HCT116 (cell line): Measurements from ENCODE around the gene SDK1. TPM values are rescaled to one million over a fixed set of nuclear protein-coding genes. Genes with fewer than 3 reads are reported as not detected.

Source experiments
- ATAC-seq: fragments of 200-7000 bp; cut with Tn5 transposase; 2 replicates; pipeline ENCODE4 v1.9.1; 2020; ENCODE audit warnings: mild to moderate bottlenecking, moderate library complexity
- BruUV-seq: library from RNA; stranded (reverse); fragments of 400-500 nt; replicated peaks from 2 replicates; lab custom pipeline; 2021; lab: Mats Ljungman, UMichigan
- CTCF ChIA-PET: fragments of 300-600 bp; sonication (Branson Sonifier 250); formaldehyde crosslinking; loops from one replicate; lab custom pipeline; 2021; ENCODE audit warnings: antibody characterized with exemption; lab: Charles Lee
- POLR2A ChIA-PET: fragments of 300-600, 350-600 bp; sonication (Branson Sonifier 250); formaldehyde crosslinking; loops from one replicate; lab custom pipeline; 2021; ENCODE audit warnings: antibody characterized with exemption; lab: Charles Lee
- RAD21 ChIA-PET, 2 experiments: fragments of 300-600 bp; sonication (Branson Sonifier 250); formaldehyde crosslinking; loops; one replicate each; lab custom pipeline; 2023; ENCODE audit warnings: low total read pairs in 2 of 2; ENCODE audit not compliant: uncharacterized antibody in 2 of 2, unreplicated experiment in 2 of 2, low non-redundant PET in 1 of 2; lab: Charles Lee
- DNase-seq: peaks from one replicate; pipeline ENCODE4 v3.0.0-alpha.2; 2010; ENCODE audit warnings: low read depth, low spot score
- H2AFZ ChIP-seq: fragments of 200-600 bp; shearing (Covaris generic), sonication (generic); 2 replicates; pipeline ENCODE4 v1.6.1; 2017; ENCODE audit warnings: low read depth, mixed run types, mixed read lengths, antibody characterized with exemption, low read length; ENCODE audit not compliant: poor library complexity, severe bottlenecking
- H3K27ac ChIP-seq: 2 replicates; pipeline ENCODE4 v1.5.1; 2012; ENCODE audit warnings: low read depth, low read length
- H3K27me3 ChIP-seq: fragments of 200-600 bp; sonication (generic); 2 replicates; pipeline ENCODE4 v1.6.1; 2016; ENCODE audit warnings: mixed run types, low read length, mixed read lengths; ENCODE audit not compliant: insufficient read depth
- H3K36me3 ChIP-seq, 2 experiments: fragments of 200-500 bp in 1 of 2; fragments of 200-600 bp in 1 of 2; sonication (Bioruptor generic) in 1 of 2; sonication (generic) in 1 of 2; 2 replicates each; pipeline versions ENCODE4 v1.5.1 to v1.6.1; 2014 to 2016; ENCODE audit warnings: low read length in 2 of 2, inconsistent platforms in 1 of 2, mixed read lengths in 1 of 2, mixed run types in 1 of 2; ENCODE audit not compliant: insufficient read depth in 2 of 2, control insufficient read depth in 1 of 2
- H3K4me1 ChIP-seq, 2 experiments: fragments of 200-600 bp in 1 of 2; sonication (generic) in 1 of 2; 2 replicates each; pipeline versions ENCODE4 v1.5.1 to v1.6.1; 2012 to 2017; ENCODE audit warnings: low read length in 2 of 2, inconsistent platforms in 1 of 2, mild to moderate bottlenecking in 1 of 2, mixed read lengths in 1 of 2, mixed run types in 1 of 2, moderate library complexity in 1 of 2; ENCODE audit not compliant: insufficient read depth in 2 of 2, control insufficient read depth in 1 of 2
- H3K4me2 ChIP-seq: fragments of 200-600 bp; sonication (generic); 2 replicates; pipeline ENCODE4 v1.6.1; 2017; ENCODE audit warnings: mixed run types, low read length, mixed read lengths
- H3K4me3 ChIP-seq, 2 experiments: fragments of 200-600 bp in 1 of 2; sonication (generic) in 1 of 2; replicated peaks in 1 of 2; 2 replicates each; pipeline ENCODE4 v1.5.1; 2011 to 2016; ENCODE audit warnings: low read length in 2 of 2, control low read depth in 1 of 2, low read depth in 1 of 2, mild to moderate bottlenecking in 1 of 2, mixed read lengths in 1 of 2, mixed run types in 1 of 2
- H3K79me2 ChIP-seq: fragments of 200-600 bp; sonication (generic); 2 replicates; pipeline ENCODE4 v1.6.1; 2017; ENCODE audit warnings: mild to moderate bottlenecking, mixed run types, low read length, moderate library complexity, mixed read lengths; ENCODE audit not compliant: insufficient read depth
- H3K9ac ChIP-seq: fragments of 200-600 bp; sonication (generic); 2 replicates; pipeline ENCODE4 v1.6.1; 2016; ENCODE audit warnings: low read length, mixed read lengths
- H3K9me2 ChIP-seq: fragments of 200-600 bp; sonication (generic), shearing (Covaris generic); 2 replicates; pipeline ENCODE4 v1.6.1; 2017; ENCODE audit warnings: mixed run types, mild to moderate bottlenecking, moderate library complexity; ENCODE audit not compliant: insufficient read depth
- H3K9me3 ChIP-seq, 2 experiments: fragments of 200-500 bp in 1 of 2; fragments of 200-600 bp in 1 of 2; sonication (Bioruptor generic) in 1 of 2; sonication (generic) in 1 of 2; 2 replicates each; pipeline ENCODE4 v1.6.1; 2014 to 2017; ENCODE audit warnings: low read length in 2 of 2, mixed read lengths in 2 of 2, inconsistent platforms in 1 of 2, low read depth in 1 of 2, mild to moderate bottlenecking in 1 of 2, mixed run types in 1 of 2, moderate library complexity in 1 of 2; ENCODE audit not compliant: control insufficient read depth in 1 of 2, insufficient read depth in 1 of 2
- H4K20me1 ChIP-seq: fragments of 200-600 bp; sonication (generic), shearing (Covaris generic); 2 replicates; pipeline ENCODE4 v1.6.1; 2017; ENCODE audit warnings: mixed run types, mild to moderate bottlenecking, moderate library complexity; ENCODE audit not compliant: insufficient read depth
- EGR1 ChIP-seq: IDR thresholded peaks from 2 replicates; pipeline ENCODE4 v1.6.1; 2012; ENCODE audit warnings: low read depth
- EZH2 ChIP-seq: fragments of 200-600 bp; sonication (generic); IDR thresholded peaks from 2 replicates; pipeline ENCODE4 v1.6.1; 2017; ENCODE audit warnings: antibody characterized with exemption, mixed run types
- POLR2A ChIP-seq: IDR thresholded peaks from 2 replicates; pipeline ENCODE4 v1.7.0; 2011; ENCODE audit warnings: borderline replicate concordance; ENCODE audit not compliant: insufficient read depth, insufficient read length; ENCODE audit errors: extremely low read depth
- SIN3A ChIP-seq: IDR thresholded peaks from 2 replicates; pipeline ENCODE4 v1.6.1; 2012; ENCODE audit warnings: low read depth
- TCF7L2 ChIP-seq: IDR thresholded peaks from 2 replicates; pipeline ENCODE4 v1.7.0; 2011; ENCODE audit warnings: borderline replicate concordance, inconsistent platforms; ENCODE audit not compliant: insufficient read depth, insufficient read length; ENCODE audit errors: extremely low read depth
- YY1 ChIP-seq: IDR thresholded peaks from 2 replicates; pipeline ENCODE4 v1.6.1; 2011; ENCODE audit warnings: low read length, low read depth, moderate library complexity, mild to moderate bottlenecking; ENCODE audit not compliant: insufficient replicate concordance; ENCODE audit errors: extremely low read depth
- intact Hi-C: fragments of 100-400 bp; cut with micrococcal nuclease; formaldehyde crosslinking; loops from 2 replicates; pipeline ENCODE4 v1.10.0; 2022
- total RNA-seq: library from RNA; stranded (reverse); gene quantifications from one replicate; pipeline ENCODE4 v1.2.1, GENCODE V29; 2021; ENCODE audit not compliant: unreplicated experiment
- TF ChIP-seq, protein P1 (sequence below): IDR thresholded peaks from 2 replicates; pipeline ENCODE4 v1.6.1; 2012; ENCODE audit warnings: low read depth
- TF ChIP-seq, protein P2 (sequence below): IDR thresholded peaks from 2 replicates; pipeline ENCODE4 v1.6.1; 2012
- TF ChIP-seq, protein P3 (sequence below): IDR thresholded peaks from 2 replicates; pipeline ENCODE4 v1.6.1; 2011; ENCODE audit warnings: mild to moderate bottlenecking, low read length, moderate library complexity; ENCODE audit not compliant: insufficient replicate concordance; ENCODE audit errors: extremely low read depth
- TF ChIP-seq, protein P4 (sequence below): IDR thresholded peaks from 2 replicates; pipeline ENCODE4 v1.6.1; 2012

SDK1 gene
- total RNA-seq, 1 experiment from 2014 or later = 0.05 TPM

DNA sequence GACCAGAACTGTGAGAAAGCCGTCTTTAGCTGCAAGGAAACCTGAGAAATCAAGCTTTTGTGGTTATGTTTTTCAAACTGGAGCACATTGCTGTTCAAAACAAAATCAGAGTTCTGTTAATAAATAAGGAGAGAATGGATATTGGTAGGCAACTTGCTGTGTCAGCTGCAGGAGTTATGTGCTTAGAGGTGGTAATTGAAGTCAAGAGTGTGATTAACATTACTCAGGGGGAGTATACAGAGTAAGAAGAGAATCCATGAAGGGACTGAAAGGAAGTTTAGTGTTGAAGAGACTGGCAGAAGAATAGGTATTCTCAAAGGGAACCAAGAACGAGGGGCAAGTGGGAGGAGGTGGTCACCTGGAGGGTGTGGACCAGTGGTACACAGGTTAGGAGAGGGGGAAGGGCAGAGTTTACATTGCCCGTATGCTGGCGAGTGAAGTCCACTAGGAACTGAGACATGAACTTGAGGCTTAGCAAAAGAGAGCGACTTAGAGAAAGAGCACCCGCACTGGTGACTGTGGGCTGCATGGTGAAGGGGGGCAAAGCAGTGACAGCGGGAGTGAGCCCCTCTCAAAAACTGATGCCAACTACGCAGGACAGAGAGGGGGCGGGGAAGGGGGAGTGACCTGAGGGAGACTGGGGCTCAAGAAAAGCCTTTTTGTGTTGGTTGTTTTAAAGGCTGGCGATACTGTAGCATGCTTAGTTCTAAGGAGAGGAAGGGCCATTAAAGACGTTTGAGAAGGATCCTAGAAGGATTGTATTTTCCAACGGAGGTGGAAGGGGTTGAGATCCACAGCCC lies 80.0 kb downstream of the SDK1 start:
- Histone ChIP-seq H3K9me3 (no peaks in the 10 kb centered on the region), H3K4me1 (no peaks in the 10 kb centered on the region), H3K36me3 (no peaks in the 10 kb centered on the region), H3K4me2 (no peak overlapping the region), H4K20me1 (no peaks in the 10 kb centered on the region), H3K79me2 (no peaks in the 10 kb centered on the region), H3K4me3 (no peak overlapping the region), H3K27ac (no peak overlapping the region), H2AFZ (no peak overlapping the region), H3K9me2 (no peaks in the 10 kb centered on the region), H3K9ac (no peak overlapping the region), H3K27me3 (peaks cover 66% of the 10 kb centered on the region)
- ATAC-seq (no peak), DNase-seq (no peak)
- intact Hi-C loops = no loop called here
- ChIA-PET RAD21 (no interaction called here), CTCF (no interaction called here), POLR2A (no interaction called here)
- TF ChIP-seq POLR2A = no peak
- no peak for TF ChIP-seq EGR1
- no TSS peak for BruUV-seq

DNA sequence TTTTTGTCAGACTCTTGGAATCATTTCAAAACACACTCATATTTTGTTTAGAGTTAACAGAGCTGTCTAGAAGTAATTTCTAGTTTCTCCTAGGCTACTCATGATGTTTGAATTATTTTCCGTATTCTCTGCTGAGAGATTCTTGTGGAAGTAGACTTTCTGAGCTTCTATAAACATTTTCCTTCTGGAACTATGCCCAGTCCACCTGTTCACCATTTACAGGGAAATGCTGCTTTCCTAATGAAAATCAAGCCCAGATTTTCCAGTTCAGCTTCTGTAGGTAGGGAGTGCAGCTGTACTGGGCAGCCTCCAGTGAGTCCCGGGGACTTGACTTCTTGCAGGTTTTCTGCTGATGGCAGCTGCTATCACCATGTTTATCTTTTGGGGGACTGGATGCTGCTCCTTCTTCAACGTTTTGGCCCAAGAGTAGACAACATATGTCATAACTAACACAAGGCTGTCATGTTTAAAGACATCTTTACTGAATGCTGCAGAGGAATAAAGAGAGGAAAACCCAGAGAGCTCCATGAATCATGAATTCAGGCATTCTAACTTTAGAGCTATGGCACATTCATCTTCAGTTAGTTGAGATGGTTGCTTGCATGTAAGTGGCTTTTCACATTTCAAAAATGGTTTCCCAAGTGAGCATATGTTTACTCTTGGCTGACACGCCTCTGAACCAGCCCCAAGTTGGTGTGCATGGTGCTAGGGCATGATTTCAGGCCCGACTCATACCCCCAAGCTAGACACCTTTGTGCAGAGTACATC lies 85.6 kb downstream of the SDK1 start:
- no peaks in the 10 kb centered on the region for H3K9me3 ChIP-seq
- no peak overlapping the region for H2AFZ ChIP-seq
- CTCF ChIA-PET = interaction anchor here (0.8 kb wide), 1 partner anchor 13 kb away, joined by 3 read pairs; no protein-coding TSS in a partner anchor
- RAD21 ChIA-PET = no interaction called here
- POLR2A ChIA-PET = no interaction called here
- ATAC-seq = no peak
- H3K9me2 ChIP-seq = no peaks in the 10 kb centered on the region
- no peaks in the 10 kb centered on the region for H3K36me3 ChIP-seq
- H3K4me2 ChIP-seq = no peak overlapping the region
- no peaks in the 10 kb centered on the region for H3K4me1 ChIP-seq
- H3K4me3 ChIP-seq = no peak overlapping the region
- no peaks in the 10 kb centered on the region for H3K79me2 ChIP-seq
- no peak for DNase-seq
- no peak overlapping the region for H3K9ac ChIP-seq
- no peak overlapping the region for H3K27ac ChIP-seq
- H3K27me3 ChIP-seq = peaks cover 24% of the 10 kb centered on the region; the same call in 1 of the 2 replicates
- H4K20me1 ChIP-seq = no peaks in the 10 kb centered on the region
- intact Hi-C loops = no loop called here
- BruUV-seq = no TSS peak
- TF ChIP-seq EZH2 (no peak), YY1 (no peak), TCF7L2 (no peak), POLR2A (no peak), SIN3A (no peak), EGR1 (no peak)
- TF ChIP-seq, protein P1, sequence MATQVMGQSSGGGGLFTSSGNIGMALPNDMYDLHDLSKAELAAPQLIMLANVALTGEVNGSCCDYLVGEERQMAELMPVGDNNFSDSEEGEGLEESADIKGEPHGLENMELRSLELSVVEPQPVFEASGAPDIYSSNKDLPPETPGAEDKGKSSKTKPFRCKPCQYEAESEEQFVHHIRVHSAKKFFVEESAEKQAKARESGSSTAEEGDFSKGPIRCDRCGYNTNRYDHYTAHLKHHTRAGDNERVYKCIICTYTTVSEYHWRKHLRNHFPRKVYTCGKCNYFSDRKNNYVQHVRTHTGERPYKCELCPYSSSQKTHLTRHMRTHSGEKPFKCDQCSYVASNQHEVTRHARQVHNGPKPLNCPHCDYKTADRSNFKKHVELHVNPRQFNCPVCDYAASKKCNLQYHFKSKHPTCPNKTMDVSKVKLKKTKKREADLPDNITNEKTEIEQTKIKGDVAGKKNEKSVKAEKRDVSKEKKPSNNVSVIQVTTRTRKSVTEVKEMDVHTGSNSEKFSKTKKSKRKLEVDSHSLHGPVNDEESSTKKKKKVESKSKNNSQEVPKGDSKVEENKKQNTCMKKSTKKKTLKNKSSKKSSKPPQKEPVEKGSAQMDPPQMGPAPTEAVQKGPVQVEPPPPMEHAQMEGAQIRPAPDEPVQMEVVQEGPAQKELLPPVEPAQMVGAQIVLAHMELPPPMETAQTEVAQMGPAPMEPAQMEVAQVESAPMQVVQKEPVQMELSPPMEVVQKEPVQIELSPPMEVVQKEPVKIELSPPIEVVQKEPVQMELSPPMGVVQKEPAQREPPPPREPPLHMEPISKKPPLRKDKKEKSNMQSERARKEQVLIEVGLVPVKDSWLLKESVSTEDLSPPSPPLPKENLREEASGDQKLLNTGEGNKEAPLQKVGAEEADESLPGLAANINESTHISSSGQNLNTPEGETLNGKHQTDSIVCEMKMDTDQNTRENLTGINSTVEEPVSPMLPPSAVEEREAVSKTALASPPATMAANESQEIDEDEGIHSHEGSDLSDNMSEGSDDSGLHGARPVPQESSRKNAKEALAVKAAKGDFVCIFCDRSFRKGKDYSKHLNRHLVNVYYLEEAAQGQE = no peak
- TF ChIP-seq, protein P2, sequence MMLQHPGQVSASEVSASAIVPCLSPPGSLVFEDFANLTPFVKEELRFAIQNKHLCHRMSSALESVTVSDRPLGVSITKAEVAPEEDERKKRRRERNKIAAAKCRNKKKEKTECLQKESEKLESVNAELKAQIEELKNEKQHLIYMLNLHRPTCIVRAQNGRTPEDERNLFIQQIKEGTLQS = no peak
- TF ChIP-seq, protein P3, sequence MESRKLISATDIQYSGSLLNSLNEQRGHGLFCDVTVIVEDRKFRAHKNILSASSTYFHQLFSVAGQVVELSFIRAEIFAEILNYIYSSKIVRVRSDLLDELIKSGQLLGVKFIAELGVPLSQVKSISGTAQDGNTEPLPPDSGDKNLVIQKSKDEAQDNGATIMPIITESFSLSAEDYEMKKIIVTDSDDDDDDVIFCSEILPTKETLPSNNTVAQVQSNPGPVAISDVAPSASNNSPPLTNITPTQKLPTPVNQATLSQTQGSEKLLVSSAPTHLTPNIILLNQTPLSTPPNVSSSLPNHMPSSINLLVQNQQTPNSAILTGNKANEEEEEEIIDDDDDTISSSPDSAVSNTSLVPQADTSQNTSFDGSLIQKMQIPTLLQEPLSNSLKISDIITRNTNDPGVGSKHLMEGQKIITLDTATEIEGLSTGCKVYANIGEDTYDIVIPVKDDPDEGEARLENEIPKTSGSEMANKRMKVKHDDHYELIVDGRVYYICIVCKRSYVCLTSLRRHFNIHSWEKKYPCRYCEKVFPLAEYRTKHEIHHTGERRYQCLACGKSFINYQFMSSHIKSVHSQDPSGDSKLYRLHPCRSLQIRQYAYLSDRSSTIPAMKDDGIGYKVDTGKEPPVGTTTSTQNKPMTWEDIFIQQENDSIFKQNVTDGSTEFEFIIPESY = no peak
- TF ChIP-seq, protein P4, sequence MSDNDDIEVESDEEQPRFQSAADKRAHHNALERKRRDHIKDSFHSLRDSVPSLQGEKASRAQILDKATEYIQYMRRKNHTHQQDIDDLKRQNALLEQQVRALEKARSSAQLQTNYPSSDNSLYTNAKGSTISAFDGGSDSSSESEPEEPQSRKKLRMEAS = no peak
